ES-I3 (cell line): ENCODE measurements around the gene ADIPOR2.
"Not testable (repeated sequence)": the region's sequence is repeated elsewhere in the genome, so short reads cannot be mapped to it uniquely, and the experiment has no call there.

Source experiments
- H3K36me3 ChIP-seq: 2 replicates; pipeline ENCODE4 v1.6.1; 2013; ENCODE audit warnings: mild to moderate bottlenecking, low read length, control low read depth, moderate library complexity; ENCODE audit not compliant: insufficient read depth
- H3K4me1 ChIP-seq: 2 replicates; pipeline ENCODE4 v1.6.1; 2013; ENCODE audit warnings: mild to moderate bottlenecking, control low read depth, low read length; ENCODE audit not compliant: insufficient read depth
- H3K9ac ChIP-seq: 2 replicates; pipeline ENCODE4 v1.6.1; 2013; ENCODE audit warnings: low read depth, mild to moderate bottlenecking, low read length, moderate library complexity
- H3K9me3 ChIP-seq: 2 replicates; pipeline ENCODE4 v1.6.1; 2013; ENCODE audit warnings: mild to moderate bottlenecking, low read length, moderate library complexity; ENCODE audit not compliant: control insufficient read depth, insufficient read depth

ADIPOR2 gene

DNA sequence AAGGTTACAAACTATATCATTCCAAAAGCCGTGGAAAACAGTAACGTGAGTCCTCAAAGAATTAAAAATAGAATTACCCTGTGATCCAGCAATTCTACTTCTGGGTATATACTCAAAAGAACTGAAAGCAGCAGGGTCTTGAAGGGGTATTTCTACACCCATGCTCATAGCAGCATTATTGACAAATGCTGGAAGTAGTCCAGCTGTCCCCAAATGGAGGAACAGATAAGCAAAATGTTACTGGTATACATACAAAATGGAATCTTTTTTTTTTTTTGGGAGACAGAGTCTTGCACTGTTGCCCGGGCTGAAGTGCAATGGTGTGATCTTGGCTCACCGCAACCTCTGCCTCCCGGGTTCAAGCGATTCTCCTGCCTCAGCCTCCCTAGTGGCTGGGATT, 32.9 kb downstream of the ADIPOR2 start:
- Histone ChIP-seq H3K36me3 (no peaks in the 10 kb centered on the region), H3K9me3 (peaks cover 2% of the 10 kb centered on the region; the same call in 1 of the 2 replicates), H3K4me1 (no peaks in the 10 kb centered on the region), H3K9ac (no peak overlapping the region)

DNA sequence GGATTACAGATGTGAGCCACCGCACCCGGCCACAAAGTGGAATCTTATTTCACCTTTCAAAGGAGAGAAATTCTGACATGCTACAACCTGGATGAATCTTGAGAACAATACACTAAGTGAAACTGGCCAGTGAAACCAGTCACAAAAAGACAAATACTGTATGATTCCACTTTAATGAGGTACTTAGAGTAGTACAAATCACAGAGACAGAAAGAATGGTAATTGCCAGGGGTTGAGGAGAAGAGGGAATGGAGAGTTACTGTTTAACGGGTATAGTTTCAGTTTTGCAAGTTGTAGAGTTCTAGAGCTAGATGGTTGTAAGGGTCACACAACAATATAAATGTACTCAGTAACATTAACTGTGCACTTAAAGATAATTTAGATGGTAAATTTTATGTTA, 33.4 kb downstream of the ADIPOR2 start:
- H3K9ac ChIP-seq, result no peak overlapping the region
- no peaks in the 10 kb centered on the region for H3K36me3 ChIP-seq
- no peaks in the 10 kb centered on the region for H3K4me1 ChIP-seq
- peaks cover 2% of the 10 kb centered on the region; the same call in 1 of the 2 replicates for H3K9me3 ChIP-seq

DNA sequence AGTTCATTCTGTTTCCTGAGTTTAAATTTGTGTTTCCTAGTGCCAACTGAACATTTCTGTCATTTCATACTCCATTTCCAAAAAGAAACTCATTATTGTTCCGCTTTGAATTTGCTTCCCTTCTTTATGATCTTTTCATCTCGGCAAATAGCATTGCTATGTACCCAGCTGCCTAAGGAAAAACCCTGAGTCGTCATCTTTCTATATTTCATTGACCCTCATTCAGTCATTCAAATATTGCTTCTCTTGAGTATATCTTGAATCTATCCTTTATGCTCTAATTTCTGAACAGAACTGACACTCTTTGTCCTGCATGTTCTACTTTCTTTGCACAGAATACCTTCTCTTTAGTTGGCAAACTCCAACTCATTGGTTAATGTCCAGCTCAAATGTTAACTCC, 35.9 kb downstream of the ADIPOR2 start:
- Histone ChIP-seq H3K9ac (no peak overlapping the region), H3K4me1 (no peaks in the 10 kb centered on the region), H3K9me3 (no peaks in the 10 kb centered on the region), H3K36me3 (no peaks in the 10 kb centered on the region)

DNA sequence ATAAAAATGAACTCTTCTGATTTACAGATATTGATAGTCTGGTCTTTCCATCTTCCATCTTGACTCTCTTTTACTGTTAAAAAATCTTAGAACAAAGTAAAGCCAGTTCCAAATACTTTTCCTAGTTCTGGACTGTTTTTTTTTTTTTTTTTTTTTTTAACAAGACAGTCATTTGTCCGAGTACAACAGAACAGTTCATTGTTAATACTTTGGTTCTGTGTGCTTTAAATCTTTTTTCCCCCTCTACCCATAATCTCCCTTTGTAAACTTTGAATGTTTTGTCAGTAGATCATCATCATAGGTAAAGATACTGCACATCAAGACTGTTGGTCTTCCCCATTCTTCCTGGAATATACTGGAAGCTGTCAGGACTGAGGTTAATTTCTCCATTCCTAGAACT, 38.0 kb downstream of the ADIPOR2 start:
- no peaks in the 10 kb centered on the region for H3K4me1 ChIP-seq
- H3K9ac ChIP-seq, result no peak overlapping the region
- H3K36me3 ChIP-seq, result no peaks in the 10 kb centered on the region
- no peaks in the 10 kb centered on the region for H3K9me3 ChIP-seq

DNA sequence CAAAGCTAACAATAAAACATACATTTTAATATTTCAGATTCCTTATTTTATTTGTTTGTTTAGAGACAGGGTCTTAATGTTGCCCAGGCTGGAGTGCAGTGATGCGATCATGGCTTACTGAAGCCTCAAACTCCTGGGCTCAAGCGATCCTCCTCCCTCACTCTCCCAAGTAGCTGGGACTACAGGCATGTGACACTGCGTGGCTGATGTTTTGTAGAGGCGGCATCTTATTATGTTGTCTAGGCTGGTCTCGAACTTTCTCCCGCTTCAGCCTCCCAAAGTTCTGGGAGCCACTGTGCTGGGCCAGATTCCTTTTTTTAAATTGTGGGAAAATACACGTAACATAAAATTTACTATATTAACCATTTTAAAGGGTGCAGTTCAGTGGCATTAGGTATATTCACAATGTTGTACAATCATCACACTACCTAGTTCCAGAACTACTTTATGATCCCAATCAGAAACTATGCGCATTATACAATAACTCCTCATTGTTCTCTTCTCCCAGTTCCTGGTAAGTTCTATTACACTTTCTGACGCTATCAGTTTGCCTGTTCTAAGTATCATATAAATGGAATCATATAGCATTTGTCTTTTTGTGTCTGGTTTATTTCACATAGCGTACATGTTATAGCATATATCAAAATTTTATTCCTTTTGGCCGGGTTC, 40.3 kb downstream of the ADIPOR2 start:
- no peaks in the 10 kb centered on the region for H3K4me1 ChIP-seq
- H3K9ac ChIP-seq, result no peak overlapping the region
- no peaks in the 10 kb centered on the region for H3K9me3 ChIP-seq
- no peaks in the 10 kb centered on the region for H3K36me3 ChIP-seq

DNA sequence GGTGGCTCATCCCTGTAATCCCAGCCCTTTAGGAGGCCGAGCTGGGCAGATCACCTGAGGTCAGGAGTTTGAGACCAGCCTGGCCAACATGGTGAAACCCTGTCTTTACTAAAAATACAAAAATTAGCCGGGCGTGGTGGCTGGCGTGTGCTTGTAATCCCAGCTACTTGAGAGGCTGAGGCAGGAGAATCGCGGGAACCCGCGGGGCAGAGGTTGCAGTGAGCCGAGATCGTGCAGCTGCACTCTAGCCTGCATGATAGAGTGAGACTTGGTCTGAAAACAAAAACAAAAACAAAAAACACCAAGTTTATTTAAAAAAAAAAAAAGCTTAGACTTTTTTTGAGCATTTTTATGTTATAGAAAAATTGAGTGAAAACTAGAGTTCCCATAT, 40.8 kb downstream of the ADIPOR2 start:
- not testable (repeated sequence) for H3K9ac ChIP-seq, H3K9me3 ChIP-seq, H3K36me3 ChIP-seq, H3K4me1 ChIP-seq

DNA sequence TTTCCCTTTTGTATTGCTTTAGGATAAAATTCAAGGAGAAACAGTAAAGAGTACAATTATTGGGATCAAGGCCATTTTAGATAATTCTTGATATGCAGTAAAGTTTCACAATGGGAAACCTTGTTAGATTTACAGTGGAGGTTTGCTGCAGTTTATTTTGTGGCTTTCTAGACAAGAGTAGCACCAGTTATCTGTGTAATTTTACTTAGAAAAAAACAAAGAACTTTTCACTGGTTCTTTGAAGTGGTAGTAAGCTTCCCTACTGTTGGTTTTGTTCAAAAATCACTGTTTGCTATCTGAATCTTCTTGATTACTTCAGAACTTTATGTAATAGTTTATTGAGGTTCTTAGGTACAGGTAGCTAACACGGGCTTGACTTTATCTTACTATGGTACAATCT, 42.0 kb downstream of the ADIPOR2 start:
- Histone ChIP-seq H3K9ac (no peak overlapping the region), H3K36me3 (no peaks in the 10 kb centered on the region), H3K4me1 (no peaks in the 10 kb centered on the region), H3K9me3 (no peaks in the 10 kb centered on the region)

DNA sequence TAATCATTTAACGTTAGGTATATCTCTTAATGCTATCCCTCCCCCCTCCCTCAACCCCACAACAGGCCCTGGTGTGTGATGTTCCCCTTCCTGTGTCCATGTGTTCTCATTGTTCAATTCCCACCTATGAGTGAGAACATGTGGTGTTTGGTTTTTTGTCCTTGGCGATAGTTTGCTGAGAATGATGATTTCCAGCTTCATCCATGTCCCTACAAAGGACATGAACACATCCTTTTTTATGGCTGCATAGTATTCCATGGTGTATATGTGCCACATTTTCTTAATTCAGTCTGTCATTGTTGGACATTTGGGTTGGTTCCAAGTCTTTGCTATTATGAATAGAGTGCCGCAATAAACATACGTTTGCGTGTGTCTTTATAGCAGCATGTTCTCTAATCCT, 42.8 kb downstream of the ADIPOR2 start:
- not testable (repeated sequence) for H3K9me3 ChIP-seq, H3K36me3 ChIP-seq, H3K4me1 ChIP-seq, H3K9ac ChIP-seq

DNA sequence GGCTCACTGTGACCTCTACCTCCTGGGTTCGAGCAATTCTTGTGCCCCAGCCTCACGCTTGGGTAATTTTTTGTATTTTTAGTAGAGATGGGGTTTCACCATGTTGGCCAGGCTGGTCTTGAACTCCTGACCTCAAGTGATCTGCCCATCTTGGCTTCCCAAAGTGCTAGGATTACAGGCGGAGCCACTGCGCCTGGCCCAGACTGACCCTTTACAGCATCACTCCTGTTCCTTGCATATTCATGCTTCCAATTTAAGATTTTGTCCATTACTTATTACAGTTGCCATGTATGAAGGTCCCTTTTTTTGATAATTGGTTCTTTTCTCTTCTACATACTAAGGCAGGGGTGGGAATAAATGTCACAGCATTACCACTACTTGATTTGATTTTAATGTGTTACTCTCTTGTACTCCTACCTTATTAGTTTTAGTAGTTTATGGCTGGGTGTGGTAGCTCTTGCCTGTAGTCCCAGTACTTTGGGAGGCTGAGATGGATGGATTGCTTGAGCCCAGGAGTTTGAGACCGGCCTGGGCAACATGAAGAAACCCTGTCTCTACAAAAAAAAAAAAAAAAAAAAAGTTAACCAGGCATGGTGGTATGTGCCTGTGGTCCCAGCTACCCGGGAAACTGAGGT, 46.9 kb downstream of the ADIPOR2 start:
- Histone ChIP-seq H3K36me3 (no peaks in the 10 kb centered on the region), H3K4me1 (0 out of 2 replicates have a peak, but pooled peaks cover 4% of the 10 kb centered on the region), H3K9ac (no peak overlapping the region), H3K9me3 (no peaks in the 10 kb centered on the region)

DNA sequence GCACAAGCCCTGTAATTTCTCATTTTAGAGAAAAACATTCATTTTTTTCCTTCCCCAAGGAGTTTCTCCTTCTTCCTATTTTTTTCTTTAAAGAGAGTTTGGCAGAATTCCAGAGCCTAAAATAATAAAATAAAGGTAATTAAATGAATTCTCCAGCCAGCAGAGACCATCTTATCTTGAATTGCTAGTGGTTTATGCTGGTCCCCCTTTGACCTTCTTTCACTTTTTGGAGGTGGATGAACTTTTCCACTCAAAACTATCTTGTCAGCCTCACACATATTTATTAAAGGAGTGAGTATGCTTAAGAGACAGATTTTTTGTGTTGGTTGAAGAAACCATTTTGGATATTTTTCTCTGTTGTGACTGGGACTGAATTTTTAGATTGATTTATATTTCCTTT, 47.6 kb downstream of the ADIPOR2 start:
- H3K9ac ChIP-seq, result no peak overlapping the region
- no peaks in the 10 kb centered on the region for H3K9me3 ChIP-seq
- no peaks in the 10 kb centered on the region for H3K36me3 ChIP-seq
- H3K4me1 ChIP-seq, result 0 out of 2 replicates have a peak, but pooled peaks cover 4% of the 10 kb centered on the region

DNA sequence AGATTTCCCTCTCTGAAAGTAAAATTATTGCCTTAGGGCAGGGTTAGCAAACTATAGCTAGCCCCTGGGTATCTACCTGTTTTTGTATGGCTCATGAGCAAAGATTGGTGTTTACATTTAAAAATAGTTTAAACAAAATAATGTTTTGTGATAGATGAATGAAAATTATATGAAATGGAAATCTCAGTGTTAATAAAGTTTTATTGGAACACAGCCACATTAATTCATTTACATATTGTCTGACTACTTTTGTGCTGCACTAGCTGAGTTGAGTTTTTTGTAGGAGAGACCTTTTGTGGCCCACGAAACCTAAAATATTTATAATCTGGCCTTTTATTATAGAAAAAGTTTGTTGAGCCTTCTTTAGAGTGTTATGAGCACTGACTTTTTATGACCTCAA, 48.5 kb downstream of the ADIPOR2 start:
- Histone ChIP-seq H3K9me3 (no peaks in the 10 kb centered on the region), H3K4me1 (0 out of 2 replicates have a peak, but pooled peaks cover 4% of the 10 kb centered on the region), H3K9ac (no peak overlapping the region), H3K36me3 (no peaks in the 10 kb centered on the region)

DNA sequence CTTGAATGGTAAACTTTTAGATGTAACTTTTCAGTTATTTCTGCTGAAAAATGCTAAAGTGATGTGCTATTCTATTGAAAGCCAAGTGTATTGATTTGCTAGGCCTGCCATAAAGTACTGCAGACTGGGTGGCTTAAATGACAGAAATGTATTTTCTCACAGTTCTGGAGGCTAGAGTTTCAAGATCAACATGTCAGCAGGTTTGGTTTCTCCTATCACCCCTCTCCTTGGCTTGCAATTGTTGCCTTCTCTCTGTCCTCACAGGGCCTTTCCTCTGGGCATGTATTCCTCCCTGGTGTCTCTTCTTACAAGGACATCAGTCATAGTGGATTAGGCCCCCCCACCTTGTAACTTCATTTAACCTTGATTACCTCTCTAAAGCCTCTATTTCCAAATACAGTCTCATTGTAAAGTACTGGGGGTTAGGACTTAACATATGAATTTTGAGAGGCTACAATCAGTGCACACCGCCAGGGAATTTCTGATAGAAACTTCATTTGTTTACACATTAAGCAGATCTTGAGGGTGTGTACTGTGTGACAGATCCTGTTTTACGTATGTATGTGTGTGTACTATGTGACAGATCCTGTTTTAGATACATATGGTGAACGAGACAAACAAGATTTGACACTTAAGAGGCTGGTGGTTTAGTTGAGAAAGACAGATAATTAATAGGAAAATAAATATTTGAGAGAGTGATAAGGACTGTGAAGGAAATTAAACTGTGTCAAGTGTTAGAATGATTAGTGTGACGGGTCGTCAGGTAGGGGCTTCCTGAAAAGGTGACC, 49.5 kb downstream of the ADIPOR2 start:
- Histone ChIP-seq H3K9ac (no peak overlapping the region), H3K9me3 (no peaks in the 10 kb centered on the region), H3K36me3 (no peaks in the 10 kb centered on the region), H3K4me1 (0 out of 2 replicates have a peak, but pooled peaks cover 4% of the 10 kb centered on the region)

DNA sequence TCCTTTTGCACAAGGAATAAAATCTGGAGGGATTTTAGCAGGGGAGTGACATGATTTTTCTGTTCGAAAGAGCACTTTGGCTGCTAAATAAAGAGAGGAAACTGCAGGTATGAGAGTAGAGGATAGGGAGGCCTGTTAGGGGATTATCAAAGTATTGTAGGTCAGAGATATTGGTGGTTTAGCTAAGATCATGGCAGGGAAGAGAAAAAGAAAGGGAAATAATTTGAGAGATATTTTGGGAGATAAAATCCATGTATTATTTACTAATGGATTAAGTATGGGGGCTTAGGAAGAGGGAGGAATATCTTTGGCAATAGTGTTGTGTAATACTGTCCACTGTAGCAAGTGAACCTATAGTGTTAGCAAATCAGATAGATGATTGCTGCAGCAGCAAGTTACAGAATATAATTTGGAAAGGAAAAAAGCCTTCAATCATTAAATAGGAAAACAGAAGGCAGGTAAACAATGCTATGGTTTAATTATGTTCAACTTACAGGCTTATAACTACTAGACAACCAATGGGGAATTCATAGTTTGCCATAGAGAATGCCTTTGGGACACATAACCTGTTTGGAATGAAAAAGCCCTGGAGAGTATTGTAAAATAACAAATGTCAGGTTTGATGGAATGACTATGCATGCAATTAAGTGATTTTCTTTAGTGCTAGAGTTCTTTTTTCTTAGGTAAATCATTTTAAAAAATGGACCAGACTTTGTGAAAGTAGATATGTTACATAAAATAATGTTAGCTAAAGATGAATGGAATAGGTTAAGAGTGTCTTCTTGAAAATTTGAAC, 50.5 kb downstream of the ADIPOR2 start:
- H3K4me1 ChIP-seq, result 0 out of 2 replicates have a peak, but pooled peaks cover 4% of the 10 kb centered on the region
- no peaks in the 10 kb centered on the region for H3K36me3 ChIP-seq
- H3K9ac ChIP-seq, result no peak overlapping the region
- no peaks in the 10 kb centered on the region for H3K9me3 ChIP-seq

DNA sequence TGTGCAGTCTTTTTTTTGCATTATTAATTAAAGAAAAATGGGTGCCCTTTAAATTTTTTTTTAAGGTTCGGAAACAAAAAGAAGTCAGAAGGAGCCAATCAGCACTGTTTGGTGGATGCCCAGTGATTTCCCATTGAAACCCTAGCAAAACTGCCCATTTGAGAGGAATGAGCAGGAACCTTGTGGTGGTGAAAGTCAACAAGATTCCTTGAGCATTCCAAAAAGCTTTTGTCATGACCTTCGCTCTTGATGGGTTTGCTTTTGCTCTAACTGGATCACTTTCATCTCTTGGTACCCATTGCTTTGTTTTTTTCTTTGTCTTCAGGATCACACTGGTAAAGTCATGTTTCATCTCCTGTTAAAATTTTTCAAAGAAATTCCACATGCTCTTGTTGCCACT, 54.1 kb downstream of the ADIPOR2 start:
- H3K36me3 ChIP-seq, result no peaks in the 10 kb centered on the region
- H3K9me3 ChIP-seq, result no peaks in the 10 kb centered on the region; the same call in 1 of the 2 replicates
- H3K9ac ChIP-seq, result no peak overlapping the region
- H3K4me1 ChIP-seq, result 0 out of 2 replicates have a peak, but pooled peaks cover 4% of the 10 kb centered on the region
